ENCODE measurements around the gene GDI1.

Gene GDI1

DNA sequence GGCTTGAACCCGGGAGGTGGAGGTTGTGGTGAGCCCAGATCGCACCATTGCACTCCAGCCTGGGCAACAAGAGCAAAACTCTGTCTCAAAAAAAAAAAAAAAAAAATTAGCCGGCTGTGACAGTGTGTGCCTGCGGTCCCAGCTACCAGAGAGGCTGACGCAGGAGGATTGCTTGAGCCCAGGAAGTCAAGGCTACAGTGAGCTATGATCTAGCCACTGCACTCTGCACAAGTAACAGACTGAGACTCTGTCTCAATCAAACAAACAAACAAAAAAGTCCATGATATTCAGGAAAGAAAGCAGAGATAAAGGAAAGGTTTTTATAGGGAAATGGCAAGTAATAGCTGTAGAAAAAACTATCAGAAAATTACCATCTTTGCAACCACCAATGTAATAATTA is 44.2 kb downstream of the GDI1 start:
- Histone ChIP-seq H3K9me3 (ENCODE audit: control insufficient read depth, low read length) (no peaks in the 10 kb centered on the region), H3K27me3 (ENCODE audit: control insufficient read depth, insufficient read depth, low read length, poor library complexity, severe bottlenecking) (peaks cover 4% of the 10 kb centered on the region), H3K4me3 (ENCODE audit: insufficient read depth, low read depth, low read length) (no peak overlapping the region), H3K4me1 (ENCODE audit: control insufficient read depth, insufficient read depth, low read length) (peaks cover 5% of the 10 kb centered on the region), H3K36me3 (ENCODE audit: control insufficient read depth, insufficient read depth, low read length) (no peaks in the 10 kb centered on the region), H3K27ac (ENCODE audit: insufficient read depth, low read depth, low read length, poor library complexity, severe bottlenecking) (no peak overlapping the region)
- WGBS, 2 experiments: 92% methylated on average over 3 to 4 of the region's 5 CpGs

DNA sequence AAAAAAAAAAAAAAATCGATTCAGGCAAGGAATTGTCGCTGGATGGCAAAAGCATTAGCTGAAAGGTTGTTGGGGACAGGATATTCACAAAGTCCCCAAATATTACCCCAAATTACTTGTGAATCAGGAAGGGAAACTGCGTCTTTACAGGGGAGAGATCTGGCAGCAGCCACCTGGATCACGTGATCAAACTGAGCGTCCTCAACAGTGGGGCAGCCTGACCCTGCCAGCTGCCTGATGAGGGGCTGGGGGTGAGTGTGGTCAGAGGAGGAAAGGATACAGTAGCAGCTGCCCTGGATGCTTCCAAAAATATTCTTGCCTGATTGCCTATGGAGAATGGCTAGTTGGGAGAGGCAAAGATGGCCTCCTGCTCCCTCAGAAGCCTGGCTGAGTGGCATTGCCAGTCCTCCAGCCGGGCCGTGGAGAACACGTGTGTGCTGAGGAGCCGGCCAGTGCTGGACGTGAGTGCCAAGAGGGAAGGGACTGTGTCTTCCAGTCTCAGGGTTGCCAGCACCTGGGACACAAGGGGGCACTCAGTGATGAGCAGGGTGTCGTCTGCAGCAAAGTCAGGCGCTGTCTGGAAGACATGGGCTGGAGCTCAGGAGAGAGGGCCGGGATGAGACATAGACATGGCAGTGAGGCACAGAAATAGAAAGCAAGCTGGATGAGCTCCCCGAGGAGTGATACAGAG is 45.1 kb downstream of the GDI1 start:
- no peak overlapping the region for H3K4me3 ChIP-seq (ENCODE audit: insufficient read depth, low read depth, low read length)
- peaks cover 4% of the 10 kb centered on the region for H3K27me3 ChIP-seq (ENCODE audit: control insufficient read depth, insufficient read depth, low read length, poor library complexity, severe bottlenecking)
- peaks cover 5% of the 10 kb centered on the region for H3K4me1 ChIP-seq (ENCODE audit: control insufficient read depth, insufficient read depth, low read length)
- H3K27ac ChIP-seq (ENCODE audit: insufficient read depth, low read depth, low read length, poor library complexity, severe bottlenecking): no peak overlapping the region
- no peaks in the 10 kb centered on the region for H3K36me3 ChIP-seq (ENCODE audit: control insufficient read depth, insufficient read depth, low read length)
- 85 to 87% methylated on average over 14 of the region's 14 CpGs for WGBS, 2 experiments
- H3K9me3 ChIP-seq (ENCODE audit: control insufficient read depth, low read length): no peaks in the 10 kb centered on the region

DNA sequence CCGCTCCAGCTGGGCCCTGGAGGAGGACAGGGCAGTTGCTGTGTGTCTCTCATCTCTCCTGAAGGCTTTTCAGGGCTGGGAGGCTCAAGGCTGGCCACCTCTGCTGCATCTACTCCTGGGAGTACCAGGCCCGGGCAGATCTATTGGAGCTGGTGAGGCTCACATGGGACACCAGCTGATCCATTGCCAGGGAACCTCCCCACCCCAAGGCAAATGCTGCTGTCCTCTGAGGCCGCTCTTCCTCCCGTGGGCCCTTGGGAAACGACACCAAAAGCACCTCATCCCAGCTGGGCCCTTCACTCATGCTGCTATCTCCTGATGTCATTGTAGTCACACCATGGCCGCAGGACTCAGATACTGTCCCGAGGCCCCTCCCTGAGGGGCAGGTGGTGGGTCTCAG is 45.8 kb downstream of the GDI1 start:
- Histone ChIP-seq H3K36me3 (ENCODE audit: control insufficient read depth, insufficient read depth, low read length) (no peaks in the 10 kb centered on the region), H3K9me3 (ENCODE audit: control insufficient read depth, low read length) (no peaks in the 10 kb centered on the region), H3K27me3 (ENCODE audit: control insufficient read depth, insufficient read depth, low read length, poor library complexity, severe bottlenecking) (peaks cover 4% of the 10 kb centered on the region), H3K4me3 (ENCODE audit: insufficient read depth, low read depth, low read length) (no peak overlapping the region), H3K27ac (ENCODE audit: insufficient read depth, low read depth, low read length, poor library complexity, severe bottlenecking) (no peak overlapping the region), H3K4me1 (ENCODE audit: control insufficient read depth, insufficient read depth, low read length) (peaks cover 5% of the 10 kb centered on the region)
- WGBS, 2 experiments: 89 to 90% methylated on average over 7 of the region's 7 CpGs

DNA sequence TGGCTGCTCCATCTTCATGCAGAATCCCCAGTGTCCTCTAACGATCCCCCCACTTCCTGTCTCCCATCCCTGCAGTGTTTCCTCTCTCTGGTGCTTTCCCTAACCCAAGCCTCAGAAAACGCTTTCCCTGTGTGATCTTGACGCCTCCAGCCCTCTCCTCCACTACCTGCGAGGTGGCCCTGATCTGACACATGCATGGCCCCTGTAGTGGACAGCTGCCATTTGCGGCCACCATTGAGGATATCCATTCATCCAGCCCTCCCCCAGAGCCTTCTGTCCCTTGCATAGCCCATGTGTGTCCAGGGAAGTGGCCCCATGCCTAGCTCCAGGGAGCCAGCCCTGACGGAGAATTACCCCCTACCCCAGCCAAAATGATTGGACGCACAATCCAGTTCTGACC is 46.4 kb downstream of the GDI1 start:
- H3K36me3 ChIP-seq (ENCODE audit: control insufficient read depth, insufficient read depth, low read length): no peaks in the 10 kb centered on the region
- no peak overlapping the region for H3K4me3 ChIP-seq (ENCODE audit: insufficient read depth, low read depth, low read length)
- H3K27me3 ChIP-seq (ENCODE audit: control insufficient read depth, insufficient read depth, low read length, poor library complexity, severe bottlenecking): peaks cover 4% of the 10 kb centered on the region
- no peaks in the 10 kb centered on the region for H3K9me3 ChIP-seq (ENCODE audit: control insufficient read depth, low read length)
- peaks cover 5% of the 10 kb centered on the region for H3K4me1 ChIP-seq (ENCODE audit: control insufficient read depth, insufficient read depth, low read length)
- WGBS, 2 experiments: 92 to 93% methylated on average over 7 of the region's 7 CpGs
- no peak overlapping the region for H3K27ac ChIP-seq (ENCODE audit: insufficient read depth, low read depth, low read length, poor library complexity, severe bottlenecking)

DNA sequence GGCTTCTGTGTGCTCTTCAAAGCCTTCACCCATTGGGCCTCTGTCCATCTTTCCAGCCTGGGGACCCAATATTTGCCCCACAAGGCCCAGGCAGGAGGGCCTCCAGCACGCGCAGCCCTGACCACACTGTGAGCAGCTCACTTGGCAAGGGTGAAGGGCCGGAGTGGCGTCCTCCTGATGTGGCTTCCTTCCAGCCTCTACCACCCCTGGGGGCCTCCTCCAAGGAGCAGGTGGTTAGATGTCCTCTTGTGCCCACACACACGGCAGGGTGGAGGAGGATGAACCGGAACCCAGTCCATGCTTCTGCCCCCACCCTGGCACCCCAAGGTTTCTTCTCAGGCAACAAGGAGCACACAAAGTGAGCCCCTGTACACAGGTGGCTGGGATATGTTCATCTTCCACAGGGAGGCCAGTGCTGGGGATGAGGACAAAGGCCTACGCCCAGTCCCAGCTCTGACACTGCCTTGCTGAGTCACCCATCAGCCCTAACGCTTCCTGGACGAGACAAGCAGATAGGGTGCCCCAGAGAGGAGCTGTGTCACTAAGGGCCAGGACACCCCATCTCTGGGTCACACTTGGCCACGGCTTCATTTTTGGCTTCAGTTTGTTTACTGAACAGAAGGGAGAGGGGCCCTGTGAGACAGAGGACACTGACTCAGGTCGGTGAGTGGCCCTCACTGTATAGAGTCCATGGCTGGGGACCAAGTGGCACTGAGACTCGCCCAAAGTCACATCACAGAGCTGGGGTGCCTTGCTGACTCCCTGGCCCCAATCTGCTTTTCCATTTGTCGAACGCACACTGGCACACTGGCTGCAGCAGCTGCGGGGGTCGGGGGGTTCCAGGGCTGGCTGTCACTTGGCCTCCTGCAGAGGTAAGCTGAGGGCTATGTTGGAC is 47.5 kb downstream of the GDI1 start:
- Histone ChIP-seq H3K27ac (ENCODE audit: insufficient read depth, low read depth, low read length, poor library complexity, severe bottlenecking) (no peak overlapping the region), H3K9me3 (ENCODE audit: control insufficient read depth, low read length) (no peaks in the 10 kb centered on the region), H3K36me3 (ENCODE audit: control insufficient read depth, insufficient read depth, low read length) (no peaks in the 10 kb centered on the region), H3K4me3 (ENCODE audit: insufficient read depth, low read depth, low read length) (no peak overlapping the region), H3K4me1 (ENCODE audit: control insufficient read depth, insufficient read depth, low read length) (peaks cover 5% of the 10 kb centered on the region), H3K27me3 (ENCODE audit: control insufficient read depth, insufficient read depth, low read length, poor library complexity, severe bottlenecking) (peaks cover 4% of the 10 kb centered on the region)
- WGBS, 2 experiments: 95 to 96% methylated on average over 16 of the region's 16 CpGs

DNA sequence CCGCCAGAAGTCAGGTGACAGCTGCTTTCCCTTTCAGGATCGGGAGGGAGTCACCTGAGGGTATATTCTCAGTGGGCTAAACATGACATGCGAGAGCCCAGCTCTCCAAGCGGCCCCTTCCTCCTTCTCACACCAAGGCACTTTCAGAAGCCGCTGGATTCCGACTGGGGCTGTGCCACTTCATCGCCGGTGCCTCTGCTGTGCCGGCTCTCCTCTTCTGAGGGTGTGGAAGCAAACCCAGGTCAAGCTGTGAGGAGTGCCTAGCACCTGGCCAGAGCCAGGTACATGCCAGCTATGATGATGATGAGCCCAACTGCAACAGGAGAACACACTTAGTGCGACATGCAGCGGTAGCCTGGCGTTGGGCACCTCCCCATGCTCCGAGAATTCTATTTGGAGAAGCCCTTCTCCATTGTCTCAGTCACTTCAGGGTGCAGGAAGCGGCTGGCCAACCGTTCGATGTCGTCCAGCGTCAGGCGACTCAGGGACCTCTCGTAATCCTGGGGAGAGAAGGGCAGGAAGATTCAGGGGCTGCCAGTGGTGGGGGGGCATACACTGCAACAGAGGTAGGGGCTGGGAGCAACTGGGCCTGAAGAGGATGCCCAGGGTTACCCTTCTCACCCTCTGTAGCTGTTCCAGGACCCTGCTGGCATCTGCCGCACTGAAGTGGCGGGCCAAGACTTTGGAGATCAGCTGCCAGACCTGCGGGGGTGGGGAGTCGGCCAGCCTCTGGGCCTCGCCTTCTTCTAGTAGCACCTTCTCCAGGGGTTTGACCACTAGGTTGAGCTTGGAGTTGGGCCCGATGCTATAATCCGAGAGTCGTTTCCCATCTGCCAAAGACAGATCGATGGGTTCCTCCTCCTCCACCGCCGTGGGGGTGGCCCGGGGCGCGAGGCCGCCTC is 48.4 kb downstream of the GDI1 start:
- Histone ChIP-seq H3K27ac (ENCODE audit: insufficient read depth, low read depth, low read length, poor library complexity, severe bottlenecking) (no peak overlapping the region), H3K4me3 (ENCODE audit: insufficient read depth, low read depth, low read length) (peak overlapping the region; percentile 55), H3K36me3 (ENCODE audit: control insufficient read depth, insufficient read depth, low read length) (no peaks in the 10 kb centered on the region), H3K27me3 (ENCODE audit: control insufficient read depth, insufficient read depth, low read length, poor library complexity, severe bottlenecking) (peaks cover 9% of the 10 kb centered on the region), H3K9me3 (ENCODE audit: control insufficient read depth, low read length) (no peaks in the 10 kb centered on the region), H3K4me1 (ENCODE audit: control insufficient read depth, insufficient read depth, low read length) (peaks cover 5% of the 10 kb centered on the region)
- 59 to 62% methylated on average over 35 of the region's 35 CpGs for WGBS, 2 experiments

DNA sequence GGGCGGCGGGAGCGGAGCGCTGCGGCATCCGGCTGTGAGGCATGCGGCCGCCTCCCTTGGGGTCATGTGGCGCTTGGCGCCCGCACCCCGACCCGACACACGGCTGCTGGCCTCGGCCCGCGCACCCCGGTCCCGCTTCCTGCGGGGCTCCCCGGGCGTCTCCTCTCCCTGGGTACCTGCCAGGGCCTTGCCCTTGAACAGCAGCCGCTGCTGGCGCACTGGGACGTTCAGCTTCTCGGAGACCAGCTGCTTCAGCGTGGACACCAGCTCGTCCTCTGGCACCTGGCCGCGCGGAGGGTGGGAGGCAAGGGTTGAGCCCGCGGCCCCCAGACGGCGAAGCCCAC is 49.1 kb downstream of the GDI1 start:
- Histone ChIP-seq H3K36me3 (ENCODE audit: control insufficient read depth, insufficient read depth, low read length) (no peaks in the 10 kb centered on the region), H3K4me3 (ENCODE audit: insufficient read depth, low read depth, low read length) (peak overlapping the region; percentile 55), H3K27ac (ENCODE audit: insufficient read depth, low read depth, low read length, poor library complexity, severe bottlenecking) (no peak overlapping the region), H3K27me3 (ENCODE audit: control insufficient read depth, insufficient read depth, low read length, poor library complexity, severe bottlenecking) (peaks cover 9% of the 10 kb centered on the region), H3K4me1 (ENCODE audit: control insufficient read depth, insufficient read depth, low read length) (peaks cover 5% of the 10 kb centered on the region), H3K9me3 (ENCODE audit: control insufficient read depth, low read length) (no peaks in the 10 kb centered on the region)
- 1 to 2% methylated on average over 35 of the region's 35 CpGs for WGBS, 2 experiments

DNA sequence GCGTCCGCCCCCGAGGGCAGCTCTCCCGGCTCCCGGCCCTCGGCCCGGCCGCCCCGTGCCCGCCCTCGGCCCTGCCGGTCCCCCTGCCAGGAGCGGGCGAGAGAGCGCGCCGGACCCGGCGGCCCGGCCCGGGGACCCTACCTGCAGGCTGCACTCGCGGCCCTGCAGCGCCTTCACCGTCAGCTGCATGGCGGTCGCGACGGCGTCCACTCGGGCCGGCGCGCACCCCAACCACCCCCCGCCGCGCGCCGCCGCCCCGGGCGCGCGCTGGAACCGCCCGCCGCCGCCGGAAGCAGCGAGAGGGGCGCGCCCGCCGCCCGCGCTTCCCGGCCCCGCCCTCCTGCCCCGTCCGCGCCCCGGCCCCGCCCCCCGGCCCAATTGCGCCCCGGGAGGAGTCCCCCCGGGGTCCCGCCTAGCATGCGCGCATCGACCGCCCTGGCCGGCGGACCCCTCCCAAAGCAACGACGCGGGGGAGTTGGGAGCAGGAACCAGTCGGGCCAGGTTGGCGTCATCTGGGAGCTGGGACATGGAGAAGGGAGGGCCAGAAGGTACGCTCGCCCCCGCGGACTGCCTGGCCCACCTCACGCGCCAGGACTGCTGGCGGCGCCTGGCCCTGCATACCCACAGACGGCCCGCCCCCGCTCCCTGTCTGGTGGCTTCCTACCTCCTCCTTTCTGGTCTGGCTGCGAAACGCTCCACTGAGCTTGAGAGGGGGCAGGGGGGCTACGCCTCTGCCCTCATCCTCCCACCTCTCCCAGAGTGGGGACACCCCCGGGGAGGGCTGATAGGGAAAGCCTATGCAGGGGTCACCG is 49.6 kb downstream of the GDI1 start, which contains the start of gene UBL4A:
UBL4A (minus strand) TSS at position 220 of the 812 bp plus-strand sequence; CDS start at position 189, 31 bp downstream.
- no peaks in the 10 kb centered on the region for H3K9me3 ChIP-seq (ENCODE audit: control insufficient read depth, low read length)
- no peaks in the 10 kb centered on the region for H3K36me3 ChIP-seq (ENCODE audit: control insufficient read depth, insufficient read depth, low read length)
- peak within 1 kb of the TSS; percentile 55 for H3K4me3 ChIP-seq (ENCODE audit: insufficient read depth, low read depth, low read length)
- 3% methylated on average over 94 to 95 of the region's 95 CpGs for WGBS, 2 experiments
- no peak within 1 kb of the TSS for H3K27ac ChIP-seq (ENCODE audit: insufficient read depth, low read depth, low read length, poor library complexity, severe bottlenecking)
- H3K4me1 ChIP-seq (ENCODE audit: control insufficient read depth, insufficient read depth, low read length): peaks cover 5% of the 10 kb centered on the region
- H3K27me3 ChIP-seq (ENCODE audit: control insufficient read depth, insufficient read depth, low read length, poor library complexity, severe bottlenecking): peaks cover 9% of the 10 kb centered on the region

DNA sequence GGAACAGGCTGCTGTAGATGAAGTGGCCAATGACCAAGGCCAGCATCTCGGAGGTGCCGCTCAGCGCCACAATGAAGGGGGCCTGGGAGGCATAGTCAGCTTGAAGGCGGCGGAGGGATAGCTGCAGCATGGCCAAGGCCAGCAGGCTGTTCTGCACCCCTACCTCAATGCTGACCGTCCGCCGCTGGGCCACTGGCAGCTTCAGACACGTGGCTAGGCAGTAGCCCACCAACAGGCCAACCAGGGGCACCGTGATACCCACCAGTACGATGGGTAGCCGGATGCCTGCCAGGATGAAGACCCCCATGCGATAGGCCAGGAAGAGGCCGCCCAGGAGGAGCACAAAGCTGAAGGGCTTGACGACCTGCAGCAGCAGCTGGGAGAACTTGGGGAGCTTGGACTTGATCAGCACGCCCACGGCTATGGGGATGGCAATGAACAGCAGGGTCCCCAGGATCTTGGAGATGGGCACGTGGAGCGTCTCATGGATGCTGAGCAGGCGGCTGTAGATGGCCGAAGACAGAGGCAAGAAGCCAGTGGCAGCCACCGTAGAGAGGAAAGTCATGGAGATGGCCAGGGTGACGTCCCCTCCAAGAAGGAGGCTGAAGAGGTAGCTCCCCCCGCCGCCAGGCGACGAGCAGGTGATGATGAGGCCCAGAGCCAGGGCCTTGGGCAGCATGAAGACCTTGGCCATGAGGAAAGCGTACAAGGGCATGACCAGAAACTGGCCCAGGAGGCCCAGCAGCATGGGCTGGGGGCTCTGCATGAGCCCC is 50.8 kb downstream of the GDI1 start:
- peaks cover 5% of the 10 kb centered on the region for H3K4me1 ChIP-seq (ENCODE audit: control insufficient read depth, insufficient read depth, low read length)
- no peak overlapping the region for H3K27ac ChIP-seq (ENCODE audit: insufficient read depth, low read depth, low read length, poor library complexity, severe bottlenecking)
- H3K27me3 ChIP-seq (ENCODE audit: control insufficient read depth, insufficient read depth, low read length, poor library complexity, severe bottlenecking): peaks cover 9% of the 10 kb centered on the region
- no peak overlapping the region for H3K4me3 ChIP-seq (ENCODE audit: insufficient read depth, low read depth, low read length)
- 96% methylated on average over 28 of the region's 28 CpGs for WGBS, 2 experiments
- no peaks in the 10 kb centered on the region for H3K36me3 ChIP-seq (ENCODE audit: control insufficient read depth, insufficient read depth, low read length)
- H3K9me3 ChIP-seq (ENCODE audit: control insufficient read depth, low read length): no peaks in the 10 kb centered on the region
